ENCODE results near the gene COL5A1.

COL5A1 gene

DNA sequence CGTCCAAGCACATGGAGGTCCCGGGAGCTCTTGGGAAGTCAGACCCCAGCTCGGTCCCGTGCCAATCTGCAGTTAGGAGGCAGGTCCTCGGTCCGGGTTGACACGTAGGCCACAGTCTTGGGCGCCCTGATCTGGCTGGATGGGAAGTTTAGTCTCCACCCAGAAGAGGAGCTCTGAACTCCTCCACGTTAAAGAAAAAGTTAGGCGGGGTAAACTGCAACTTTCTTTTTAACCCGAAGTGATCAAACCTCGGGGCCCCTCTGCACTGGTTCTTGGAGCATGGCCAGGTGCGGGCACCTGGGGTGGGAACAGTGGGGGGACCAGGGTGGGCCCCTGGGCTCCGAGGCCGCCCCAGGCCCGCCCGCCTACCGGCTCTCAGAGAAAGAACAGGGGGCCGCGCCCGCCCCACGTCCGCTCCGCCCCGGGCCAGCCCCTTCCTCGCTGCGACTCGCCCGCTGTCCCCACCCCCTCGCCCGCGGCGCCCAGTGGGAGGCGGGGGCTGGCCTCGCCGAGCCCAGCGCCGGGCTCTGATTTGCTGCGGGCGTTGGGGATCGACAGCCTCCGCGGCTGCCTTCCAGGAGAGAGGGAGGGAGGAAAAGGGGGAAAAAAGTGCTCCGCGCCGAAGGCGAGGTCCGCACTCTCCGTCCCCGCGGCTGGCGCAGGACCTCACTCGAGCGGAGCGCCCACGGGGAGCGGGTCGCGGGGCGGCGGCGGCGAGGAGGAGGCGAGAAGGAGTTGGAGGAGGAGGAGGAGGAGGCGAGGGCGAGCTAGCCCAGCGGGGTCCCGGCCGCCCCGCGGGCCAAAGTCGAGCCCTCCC lies at the start of gene COL5A1:
Gene COL5A1 (plus strand): TSS at position 631 of the 817 bp plus-strand sequence. CDS start 385 bp downstream, outside the sequence.
- no peak for DNase-seq

DNA sequence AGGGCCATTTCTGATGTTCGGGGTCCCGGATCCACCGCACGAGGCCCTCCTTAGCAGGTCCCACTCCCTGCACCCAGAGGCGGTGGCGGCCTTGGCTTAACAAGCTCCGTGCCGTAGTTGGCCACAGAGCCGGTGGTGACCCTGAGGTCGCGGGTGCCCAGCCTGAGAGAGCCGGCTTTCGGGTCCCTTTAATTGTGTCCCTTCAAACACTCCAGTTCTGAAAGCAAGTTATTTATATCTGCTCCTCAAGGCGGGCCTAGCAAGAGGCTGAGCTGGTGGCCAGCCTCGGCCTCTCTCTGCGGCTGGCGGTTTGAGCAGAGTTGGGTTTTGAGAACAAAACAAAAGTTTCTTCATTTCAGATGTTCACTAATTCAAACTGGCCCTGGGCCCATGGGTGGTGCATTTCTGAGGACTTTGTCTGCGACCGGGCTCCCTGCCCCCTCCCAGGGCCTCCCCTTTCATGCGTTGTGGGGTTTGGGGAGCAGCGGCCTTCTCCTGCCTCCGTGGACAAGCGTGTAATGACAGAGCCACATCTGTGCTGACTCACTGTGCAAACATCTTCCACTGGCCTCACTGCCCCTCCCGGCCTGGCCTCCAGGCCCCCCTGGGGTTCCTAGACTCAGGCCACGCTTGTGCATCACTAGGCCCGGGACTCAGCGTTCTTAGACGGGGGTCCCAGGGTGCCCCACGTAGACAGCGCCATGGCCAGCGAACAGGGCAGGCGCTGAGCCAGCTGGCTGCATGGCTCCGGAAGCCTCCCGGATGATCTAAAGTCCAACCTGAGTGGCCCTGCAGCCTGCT lies 49.4 kb upstream of the COL5A1 start:
- no peak for DNase-seq

DNA sequence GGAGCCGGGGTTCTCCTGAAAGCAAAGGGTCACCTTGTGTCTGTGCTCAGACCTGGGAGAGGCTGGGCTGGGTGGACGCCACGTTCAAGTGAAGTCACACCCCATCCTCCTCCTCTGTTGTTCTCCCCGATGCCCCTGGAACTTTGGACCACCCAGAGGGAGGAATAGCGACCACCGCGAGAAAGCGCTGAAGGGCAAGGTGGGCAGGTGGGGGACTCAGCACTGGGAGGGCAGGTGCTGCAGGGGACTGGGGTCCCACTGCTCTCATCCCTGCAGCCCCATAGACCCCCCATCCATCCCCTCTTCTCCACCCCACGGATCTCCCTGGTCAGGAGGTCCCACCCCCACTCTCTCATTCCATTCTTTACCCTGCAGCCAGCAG lies 48.8 kb upstream of the COL5A1 start:
- DNase-seq: no peak

DNA sequence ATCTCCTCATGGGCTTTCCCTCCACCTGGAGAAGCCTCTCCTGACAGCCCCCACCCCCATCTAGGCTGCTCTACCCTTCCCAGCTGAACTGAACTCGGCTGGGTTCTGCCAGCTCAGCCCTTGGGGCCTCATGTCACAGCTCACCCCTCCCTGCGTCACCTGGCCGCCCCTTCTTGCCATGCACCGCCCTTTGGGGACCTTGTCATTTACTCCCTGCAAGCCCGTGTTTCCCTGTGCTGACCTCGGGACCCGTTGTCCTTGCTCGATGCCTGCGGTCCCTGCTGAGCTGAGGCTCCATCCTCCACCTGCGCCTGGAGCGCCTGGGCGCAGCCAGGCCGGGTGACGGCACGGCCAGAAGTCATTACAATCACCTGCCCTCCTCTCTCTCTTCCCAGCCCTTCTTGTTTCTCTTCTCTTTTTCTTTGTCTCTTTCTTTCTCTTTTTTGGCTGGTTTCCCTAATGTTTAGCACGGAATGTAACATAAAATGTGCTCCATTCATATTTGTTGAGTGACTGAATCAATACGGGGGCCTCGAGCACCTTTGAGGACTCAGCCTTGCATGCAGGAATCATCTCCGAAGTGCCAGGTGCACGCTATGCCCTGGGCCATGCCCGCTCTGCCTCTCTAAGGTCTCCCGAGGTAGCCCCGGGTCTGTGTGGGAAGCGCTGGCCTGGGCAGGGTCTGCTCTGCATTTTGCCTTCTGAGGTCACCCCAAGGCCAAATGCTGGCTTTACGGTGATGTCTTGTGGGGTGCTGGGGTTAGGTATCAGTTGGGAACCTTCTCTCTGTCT lies 48.1 kb upstream of the COL5A1 start:
- no peak for DNase-seq

DNA sequence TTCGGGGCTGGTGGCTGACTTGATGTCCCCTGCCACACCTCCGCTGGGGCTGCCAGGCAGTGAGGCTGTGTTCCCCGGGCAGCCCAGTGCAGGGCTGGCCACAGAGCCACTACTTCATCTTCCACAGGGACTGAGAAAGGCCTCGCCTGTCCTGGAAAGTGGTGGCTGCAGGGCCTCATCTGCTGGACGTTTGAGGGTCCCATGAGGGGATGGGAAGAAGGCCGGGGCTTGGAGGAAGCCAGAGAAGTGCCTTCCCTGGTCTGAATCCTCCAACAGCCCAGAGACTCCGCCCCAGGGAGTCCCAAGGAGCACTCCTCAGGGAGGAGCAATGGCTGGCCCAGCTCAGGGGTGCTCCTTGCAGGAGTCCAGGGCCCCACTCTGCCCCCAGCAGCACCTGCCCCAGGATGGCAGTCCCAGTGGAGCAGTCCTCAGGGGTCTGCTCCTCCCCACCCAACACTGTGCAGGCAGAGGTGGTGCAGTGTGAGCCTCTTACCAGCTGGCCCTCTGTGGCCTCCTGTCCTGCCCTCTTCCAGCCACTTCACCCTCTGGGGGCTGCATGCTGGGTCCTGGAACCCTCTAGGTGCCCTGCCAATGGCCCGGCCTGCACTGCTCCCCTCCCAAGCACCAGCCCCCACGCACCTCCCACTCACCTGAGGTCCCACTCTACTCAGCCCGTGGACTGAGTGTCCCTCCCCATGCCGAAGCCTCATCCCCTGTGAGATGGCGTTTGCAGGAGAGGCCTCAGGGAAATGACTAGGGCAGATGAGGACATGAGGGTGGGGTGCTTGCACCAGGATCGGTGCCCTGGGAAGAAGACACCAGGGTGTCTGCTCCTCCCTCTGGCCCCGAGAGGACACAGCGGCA lies 47.3 kb upstream of the COL5A1 start:
- DNase-seq: no peak

DNA sequence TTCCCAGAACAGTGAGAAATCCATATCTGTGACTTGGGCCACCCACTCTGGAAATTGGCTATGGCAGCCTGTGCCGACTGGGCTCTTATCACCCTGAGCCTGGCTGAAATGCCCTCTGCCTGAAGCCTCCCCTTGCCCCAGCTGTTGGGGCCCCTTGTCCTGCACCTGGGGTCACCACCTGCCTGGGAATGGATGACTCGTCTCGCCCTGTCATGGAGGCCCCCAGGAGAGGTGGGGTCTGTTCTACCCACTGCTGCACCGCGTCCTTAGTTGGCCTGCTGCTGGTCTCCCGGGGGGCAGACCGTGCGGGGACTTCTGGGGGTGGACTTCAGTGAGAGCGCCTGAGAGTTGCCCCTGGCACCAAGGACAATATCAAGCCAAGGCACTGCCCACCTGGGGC lies 46.6 kb upstream of the COL5A1 start:
- no peak for DNase-seq

DNA sequence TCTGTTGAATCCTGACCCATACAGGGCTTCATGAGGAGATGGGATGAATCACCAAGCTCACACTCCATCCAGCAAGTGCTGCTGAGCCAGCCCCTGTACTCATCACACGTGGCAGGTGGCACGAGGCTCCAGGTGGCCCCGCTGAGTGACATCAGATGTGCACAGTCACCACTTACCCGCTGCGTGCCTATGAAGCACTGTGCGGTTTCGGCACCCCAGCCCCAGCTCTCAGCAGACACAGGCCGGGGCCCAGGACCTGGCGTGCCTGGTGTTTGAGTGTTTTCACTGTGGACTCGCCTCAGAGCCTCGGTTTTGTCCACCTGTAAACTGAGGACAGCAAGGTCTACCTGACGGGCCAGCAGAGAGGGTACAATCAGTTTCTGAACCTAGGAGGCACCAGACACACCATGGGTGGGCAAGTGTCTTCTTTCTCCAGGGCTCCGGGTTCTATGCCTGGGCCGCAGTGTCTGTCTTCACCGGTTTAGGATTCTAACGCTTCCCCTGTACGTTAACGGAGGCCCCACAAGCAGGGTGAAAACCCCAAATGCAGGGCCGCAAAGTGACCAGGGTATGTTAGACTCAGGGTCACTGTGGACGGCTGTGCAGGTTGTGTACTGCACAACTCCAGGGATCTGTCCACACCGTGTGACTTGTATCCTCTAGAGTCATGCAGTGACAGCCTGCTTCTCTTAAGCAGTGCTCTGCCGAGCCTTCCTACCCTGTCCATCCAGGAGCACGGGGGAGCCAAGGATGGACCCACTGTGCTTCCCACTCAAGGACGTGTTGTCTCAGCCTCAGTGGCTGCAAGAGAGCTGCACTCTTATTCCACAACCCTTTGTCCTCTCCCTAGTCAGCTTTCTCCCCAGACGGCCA lies 44.3 kb upstream of the COL5A1 start:
- no peak for DNase-seq

DNA sequence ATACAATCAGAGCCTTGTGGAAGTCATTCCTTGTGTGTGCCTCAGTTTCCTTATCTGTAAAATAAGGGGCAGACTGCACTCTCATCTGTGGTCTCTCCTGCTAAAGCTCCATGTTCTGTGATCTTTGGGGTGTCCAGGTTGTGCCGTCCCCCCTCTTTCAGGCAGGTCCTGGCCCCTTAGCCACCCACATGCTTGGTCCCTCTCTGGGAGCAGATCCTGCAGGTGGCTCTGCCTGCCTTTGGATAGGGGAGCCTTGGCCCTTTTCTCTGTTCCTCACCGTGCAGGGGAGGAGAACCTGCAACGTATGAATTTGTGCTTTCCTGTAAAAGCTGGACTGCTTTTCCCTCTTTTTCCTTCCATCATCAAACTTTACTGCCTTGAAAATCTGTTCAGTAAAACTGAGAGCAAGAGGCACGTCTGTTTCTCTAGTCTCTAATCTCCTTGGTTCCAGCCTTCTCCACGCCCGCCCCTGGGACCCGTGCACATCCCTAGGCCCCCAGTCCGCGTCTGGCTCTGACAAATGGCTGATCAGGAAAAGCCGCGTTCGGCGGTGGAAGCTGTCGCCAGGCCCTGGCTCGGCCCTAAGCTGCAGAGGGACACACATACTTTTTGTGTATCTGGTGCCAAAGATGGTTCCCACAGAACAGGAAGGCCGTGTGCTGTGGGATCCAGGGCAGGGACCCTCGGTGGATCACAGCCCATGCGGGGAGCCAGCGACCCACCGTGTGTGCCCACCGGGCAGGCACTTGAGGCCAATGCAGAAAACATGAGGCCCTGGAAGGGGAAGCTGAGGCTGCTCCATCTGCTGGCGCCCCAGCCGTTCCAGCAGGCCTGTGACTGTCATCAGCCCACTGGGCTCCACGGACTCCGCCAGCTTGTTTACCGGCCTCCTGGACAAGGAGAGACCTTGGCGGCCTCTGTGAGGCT lies 43.4 kb upstream of the COL5A1 start:
- DNase-seq: no peak

DNA sequence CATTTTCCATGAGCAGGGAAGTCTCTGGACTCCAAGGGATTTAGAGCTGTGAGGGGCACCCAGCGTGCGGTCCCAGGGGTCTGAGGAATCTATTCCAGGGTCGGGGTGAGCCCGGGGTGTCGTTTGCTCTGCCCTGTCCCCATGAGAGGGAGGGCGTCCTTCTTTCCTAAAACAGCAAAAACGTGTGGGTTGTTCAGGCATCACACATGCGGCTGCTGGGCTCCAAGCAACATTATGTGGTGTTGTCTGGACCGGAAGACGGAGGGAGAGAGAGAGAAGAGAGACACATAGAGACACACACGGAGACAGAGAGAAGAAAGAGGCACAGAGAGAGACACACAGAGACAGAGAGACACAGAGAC lies 42.7 kb upstream of the COL5A1 start:
- DNase-seq: no peak

DNA sequence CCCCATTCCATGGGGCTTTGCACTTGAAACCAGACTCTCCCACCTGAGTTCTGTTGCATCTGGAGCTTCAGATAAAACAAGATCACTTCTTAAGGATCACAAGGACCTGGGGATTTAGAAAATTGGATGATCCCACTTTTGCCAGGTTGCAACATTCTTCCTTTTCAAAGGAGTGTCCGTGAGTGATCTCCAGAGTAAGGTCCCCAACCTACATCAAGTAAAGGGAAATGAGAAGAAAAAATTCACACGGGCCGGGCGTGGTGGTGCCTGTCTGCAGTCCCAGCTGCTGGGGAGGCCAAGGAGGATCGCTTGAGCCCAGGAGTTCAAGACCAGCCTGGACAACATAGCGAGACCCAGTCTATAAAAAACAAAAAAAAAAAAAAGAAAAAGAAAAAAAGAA lies 41.2 kb upstream of the COL5A1 start:
- no peak for DNase-seq

DNA sequence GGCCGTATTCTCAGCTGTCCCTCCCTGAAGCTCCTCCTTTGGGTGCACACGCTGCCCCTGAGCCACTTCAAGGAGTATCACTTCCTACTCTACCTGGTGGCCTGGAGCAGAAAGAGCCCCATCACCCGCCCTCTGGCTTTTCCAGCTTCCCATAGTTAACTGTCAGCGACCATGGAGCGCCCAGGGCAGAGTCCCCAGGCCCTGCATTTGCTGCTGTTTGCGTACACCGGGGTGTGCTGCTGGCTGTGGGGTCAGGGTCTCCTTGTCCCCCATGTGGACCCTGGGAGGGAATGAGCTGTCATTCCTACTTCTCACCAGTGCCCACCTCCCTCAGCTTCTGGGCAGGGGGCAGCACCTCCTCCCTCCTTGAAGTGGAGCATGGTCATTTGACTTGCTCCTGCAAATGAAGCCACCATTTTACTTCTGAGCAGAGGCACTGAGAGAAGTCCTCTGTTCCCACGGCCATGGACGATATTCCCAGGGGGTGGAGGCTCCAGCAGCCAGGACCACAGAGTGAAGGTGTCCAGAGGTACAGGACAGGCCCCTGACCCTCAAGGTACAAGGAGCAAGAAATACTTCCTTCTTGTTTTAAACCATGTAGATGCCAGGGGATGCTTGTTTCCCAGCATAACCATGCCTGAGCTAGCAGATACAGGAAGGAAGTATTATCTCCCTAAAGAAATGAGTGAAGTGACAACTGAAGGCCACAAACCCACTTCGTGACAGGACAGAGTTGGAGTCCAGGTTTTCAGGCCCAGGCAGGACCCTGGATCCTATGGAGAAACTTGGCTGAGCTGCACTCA lies 40.6 kb upstream of the COL5A1 start:
- DNase-seq: no peak

DNA sequence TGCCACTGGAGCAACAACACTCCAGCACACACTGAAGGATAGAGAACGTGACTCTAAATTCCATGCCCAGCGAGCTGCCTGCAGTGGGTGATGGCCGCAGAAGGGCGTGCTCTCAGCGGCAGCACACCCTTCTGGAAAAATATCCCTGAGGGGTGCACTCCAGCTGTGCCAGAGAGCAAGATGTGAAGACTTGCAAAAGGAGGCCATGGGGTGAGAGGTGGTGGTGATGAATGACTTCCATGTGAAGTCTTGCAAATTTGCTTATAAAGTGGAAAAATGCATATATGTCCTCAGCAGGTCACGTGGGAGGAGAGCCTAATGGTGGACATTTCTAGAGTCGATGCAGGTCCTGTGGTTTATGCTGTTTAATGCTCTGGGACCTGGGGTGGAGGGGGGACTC lies 39.8 kb upstream of the COL5A1 start:
- DNase-seq: no peak

DNA sequence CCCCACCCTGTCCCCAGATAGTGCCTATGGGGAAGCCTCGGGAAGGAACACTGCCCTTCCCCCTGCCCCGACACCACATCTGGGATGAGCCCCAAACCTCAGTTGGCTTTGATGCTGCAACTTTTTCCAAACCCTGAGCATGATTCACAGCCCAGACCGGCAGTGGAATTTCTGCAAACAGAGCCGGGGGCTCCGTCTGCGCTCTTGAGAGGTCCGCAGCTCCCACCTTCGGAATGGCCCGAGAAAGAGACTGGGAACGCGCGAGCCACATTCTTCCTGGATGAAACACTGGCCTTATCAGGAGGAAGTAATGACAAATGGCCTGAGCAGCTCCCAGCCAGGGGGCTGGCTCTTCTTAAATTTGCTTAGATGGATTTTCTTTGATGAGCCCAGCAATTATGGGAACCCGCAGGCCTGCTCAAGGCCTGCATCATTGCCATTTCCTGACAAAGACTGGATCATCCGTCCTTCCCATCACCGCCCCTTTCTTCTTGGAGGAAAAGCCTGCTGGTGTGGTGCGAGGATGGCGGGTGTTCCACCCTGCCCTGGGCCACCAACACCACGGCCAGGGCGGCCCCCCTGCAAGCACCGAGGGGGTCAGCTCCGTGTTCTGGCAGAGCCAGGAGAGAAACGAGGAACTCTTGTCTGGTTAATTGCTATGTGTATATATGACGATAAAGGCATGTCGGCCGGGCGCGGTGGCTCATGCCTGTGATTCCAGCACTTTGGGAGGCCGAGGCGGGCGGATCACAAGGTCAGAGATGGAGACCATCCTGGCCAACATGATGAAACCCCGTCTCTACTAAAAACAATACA lies 38.8 kb upstream of the COL5A1 start:
- no peak for DNase-seq

DNA sequence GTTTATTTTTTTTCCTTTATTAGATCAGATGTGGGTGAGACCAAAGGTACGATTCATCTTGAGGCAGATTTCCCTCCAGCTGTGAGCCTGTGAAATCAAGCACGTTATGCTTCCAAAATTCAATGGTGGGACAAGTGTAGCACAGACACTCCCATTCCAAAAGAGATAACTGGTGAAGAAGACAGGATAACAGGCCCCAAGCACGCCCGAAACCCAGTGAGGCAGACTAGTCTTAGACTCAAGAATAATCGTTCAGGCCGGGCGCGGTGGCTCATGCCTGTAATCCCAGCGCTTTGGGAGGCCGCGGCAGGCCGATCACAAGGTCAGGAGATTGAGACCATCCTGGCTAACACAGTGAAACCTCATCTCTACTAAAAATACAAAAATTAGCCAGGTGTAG lies 36.8 kb upstream of the COL5A1 start:
- no peak for DNase-seq

DNA sequence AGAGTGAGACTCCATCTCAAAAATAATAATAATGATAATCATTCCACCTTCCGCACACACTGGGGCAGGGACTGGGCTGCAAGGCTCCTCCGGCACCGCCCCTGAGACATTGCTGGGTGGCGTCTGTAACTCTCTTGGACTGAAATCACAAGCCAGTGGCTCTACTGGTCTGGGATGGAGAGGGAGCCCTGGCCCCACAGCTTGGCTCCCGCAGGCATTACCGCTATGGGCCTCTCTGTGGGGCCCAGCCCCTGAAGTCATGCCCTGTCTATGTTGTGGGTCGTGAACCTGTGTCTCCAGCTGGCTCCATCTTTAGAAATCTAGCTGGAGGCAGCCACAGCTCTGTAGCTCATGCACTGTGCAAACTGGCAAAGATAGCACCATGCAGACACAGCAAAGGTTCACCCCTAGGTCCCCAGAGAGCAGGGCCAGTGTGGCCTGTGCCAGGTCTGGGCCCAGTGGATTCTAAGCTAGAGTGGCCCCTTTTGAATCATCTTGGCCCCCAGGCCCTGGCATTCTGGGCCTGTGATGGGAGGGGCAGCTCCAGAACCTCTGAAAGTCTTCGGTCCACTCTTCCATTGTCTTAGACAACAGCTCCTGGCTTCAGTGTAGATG lies 36.1 kb upstream of the COL5A1 start:
- no peak for DNase-seq

DNA sequence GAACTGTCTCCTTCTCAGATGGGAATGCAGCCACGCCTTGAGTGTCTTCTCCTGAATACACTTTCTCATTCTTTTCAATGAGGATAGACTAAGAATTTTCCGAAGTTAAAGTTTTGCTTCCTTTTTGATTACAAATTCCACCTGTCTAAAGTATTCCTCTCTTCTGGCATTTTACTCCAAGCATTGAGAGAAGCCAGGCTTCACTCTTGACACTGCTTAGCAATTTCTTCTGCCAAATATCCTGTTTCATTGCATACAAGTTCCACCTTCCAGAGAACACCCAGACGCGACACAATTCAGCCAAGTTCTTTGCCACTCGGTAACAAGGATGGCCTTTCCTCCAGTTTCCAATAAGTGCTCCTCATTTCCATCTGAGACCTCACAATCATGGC lies 35.6 kb upstream of the COL5A1 start:
- no peak for DNase-seq

DNA sequence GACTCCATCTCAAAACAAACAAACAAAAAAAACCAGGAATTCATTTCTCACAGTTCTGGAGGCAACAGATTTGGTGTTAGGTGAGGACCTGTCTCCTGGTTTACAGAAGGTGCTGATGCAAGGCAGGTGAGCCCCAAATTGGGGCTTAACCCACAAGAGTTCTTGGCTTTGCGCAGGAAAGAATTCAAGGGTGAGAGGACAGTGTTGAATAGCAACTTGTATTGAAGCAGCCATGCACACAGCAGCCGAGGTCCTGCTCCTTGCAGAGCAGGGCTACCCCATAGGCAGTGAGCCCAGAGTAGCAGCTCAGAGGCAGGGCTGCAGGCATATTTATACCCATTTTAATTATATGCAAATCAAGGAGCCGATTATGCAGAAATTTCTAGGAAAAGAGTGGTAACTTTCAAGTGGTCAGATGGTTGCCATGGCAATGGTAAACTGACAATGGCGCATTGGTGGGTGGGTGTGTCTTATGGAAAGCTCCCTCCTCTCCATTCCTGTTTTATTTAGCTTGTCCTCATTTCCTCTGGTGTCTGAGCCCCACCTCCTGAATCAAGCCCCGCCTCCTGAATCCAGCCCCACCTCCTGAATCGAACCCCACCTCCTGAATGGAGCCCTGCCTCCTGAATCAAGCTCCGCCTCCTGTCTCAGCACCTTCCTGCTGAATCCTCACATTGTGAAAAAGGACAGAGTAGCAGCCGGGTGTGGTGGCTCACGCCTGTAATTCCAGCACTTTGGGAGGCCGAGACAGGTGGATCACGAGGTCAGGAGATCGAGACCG lies 34.5 kb upstream of the COL5A1 start:
- DNase-seq: no peak
